GM12874 (cell line): ENCODE measurements around the gene TLR5.
A peak's percentile ranks its signal among the peaks of the same experiment; 100 is the strongest.

ENCODE experiments used
- TF ChIP-seq, protein P1 (sequence below): IDR thresholded peaks from 2 replicates; pipeline ENCODE4 v1.5.1; 2011; ENCODE audit warnings: low read depth, mild to moderate bottlenecking, control low read depth, low read length, moderate library complexity; ENCODE audit not compliant: insufficient read depth

The TLR5 gene

GRCh38 chr1:223088713-223089240 lies 54.3 kb downstream of the TLR5 start:
- TF ChIP-seq, protein P1, sequence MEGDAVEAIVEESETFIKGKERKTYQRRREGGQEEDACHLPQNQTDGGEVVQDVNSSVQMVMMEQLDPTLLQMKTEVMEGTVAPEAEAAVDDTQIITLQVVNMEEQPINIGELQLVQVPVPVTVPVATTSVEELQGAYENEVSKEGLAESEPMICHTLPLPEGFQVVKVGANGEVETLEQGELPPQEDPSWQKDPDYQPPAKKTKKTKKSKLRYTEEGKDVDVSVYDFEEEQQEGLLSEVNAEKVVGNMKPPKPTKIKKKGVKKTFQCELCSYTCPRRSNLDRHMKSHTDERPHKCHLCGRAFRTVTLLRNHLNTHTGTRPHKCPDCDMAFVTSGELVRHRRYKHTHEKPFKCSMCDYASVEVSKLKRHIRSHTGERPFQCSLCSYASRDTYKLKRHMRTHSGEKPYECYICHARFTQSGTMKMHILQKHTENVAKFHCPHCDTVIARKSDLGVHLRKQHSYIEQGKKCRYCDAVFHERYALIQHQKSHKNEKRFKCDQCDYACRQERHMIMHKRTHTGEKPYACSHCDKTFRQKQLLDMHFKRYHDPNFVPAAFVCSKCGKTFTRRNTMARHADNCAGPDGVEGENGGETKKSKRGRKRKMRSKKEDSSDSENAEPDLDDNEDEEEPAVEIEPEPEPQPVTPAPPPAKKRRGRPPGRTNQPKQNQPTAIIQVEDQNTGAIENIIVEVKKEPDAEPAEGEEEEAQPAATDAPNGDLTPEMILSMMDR: no peak

- TF ChIP-seq, protein P1: no peak
Measured at GRCh38 chr1:223087291-223088255, 55.5 kb downstream of the TLR5 start.

GRCh38 chr1:223084464-223084866 lies 58.6 kb downstream of the TLR5 start:
- TF ChIP-seq, protein P1: no peak

DNA sequence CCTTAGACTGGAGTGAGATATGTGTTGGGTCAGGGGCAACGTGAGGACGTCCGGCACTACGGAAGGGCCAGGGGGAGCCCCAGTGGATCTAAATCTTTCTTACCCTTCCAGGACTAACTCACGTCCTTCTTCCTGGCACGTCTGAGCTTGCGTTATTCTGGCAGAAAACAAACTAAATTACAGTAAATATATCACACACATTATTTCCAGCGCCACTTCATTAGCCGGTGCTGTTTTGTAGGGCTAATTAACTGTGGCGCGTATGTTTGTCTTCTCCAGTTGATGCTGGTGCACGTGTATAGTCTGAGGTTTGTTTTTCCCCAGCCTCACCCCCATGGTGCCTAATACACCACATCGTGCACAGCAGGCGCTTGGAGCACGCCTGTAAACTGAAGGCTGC lies 59.2 kb downstream of the TLR5 start:
- TF ChIP-seq, protein P1: no peak

DNA sequence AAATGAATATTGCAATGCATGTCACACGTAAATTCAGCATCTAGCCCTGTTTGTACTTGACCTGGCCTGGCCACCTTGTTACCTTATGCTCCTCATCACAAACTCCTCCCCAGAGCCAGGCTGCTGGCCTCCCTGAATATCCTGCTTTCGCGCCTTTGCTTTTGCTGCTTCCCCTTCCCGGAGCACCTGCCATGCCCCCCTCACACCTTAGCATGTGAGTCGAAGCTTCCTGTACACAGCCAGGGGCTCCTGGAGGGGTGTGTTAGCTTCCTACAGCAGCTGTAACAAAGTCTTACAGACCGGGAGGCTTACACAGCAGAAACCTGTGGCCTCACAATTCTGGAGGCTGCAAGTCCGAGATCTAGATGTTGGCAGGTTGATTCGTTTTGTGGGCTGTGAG lies 60.1 kb downstream of the TLR5 start:
- TF ChIP-seq, protein P1: no peak

DNA sequence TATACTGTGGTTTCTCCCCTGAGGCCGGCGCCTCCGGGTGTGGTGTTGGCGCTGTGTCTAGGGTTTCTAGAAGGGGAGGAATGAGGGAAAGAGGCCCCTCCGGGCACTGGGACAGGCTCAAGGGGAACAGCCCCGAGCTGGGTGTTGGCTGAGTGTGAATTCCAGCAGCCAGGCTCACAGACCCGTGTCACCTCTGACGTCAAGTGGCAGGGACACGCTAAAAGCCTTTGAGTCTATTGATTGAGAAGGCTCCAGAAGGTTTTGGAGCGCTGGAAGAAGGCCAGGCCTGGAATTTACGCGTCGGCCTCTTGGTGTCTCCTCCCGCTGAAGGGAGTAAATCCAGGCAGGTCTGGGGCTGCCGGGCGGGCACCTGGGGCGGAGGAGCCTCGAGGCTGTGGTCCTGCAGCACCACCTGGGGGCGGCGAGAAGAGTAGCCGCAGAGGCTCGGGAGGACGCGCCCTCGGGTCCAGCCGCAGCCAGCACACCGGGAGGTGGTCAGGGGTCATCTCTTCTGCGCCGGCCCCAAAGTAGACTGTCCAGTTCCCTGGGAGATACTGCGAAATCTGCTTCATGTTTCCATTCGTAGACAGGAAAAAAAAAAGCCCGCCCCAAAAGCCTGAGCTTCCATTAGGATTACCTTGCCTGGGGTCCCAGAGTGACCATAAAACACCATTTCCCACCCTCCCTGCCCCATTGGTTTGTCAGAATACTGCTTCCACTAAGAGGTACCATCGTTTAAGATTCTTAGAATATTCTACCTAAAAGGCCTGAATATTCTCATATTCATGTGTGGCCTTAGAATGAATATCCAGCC lies 61.7 kb downstream of the TLR5 start:
- TF ChIP-seq, protein P1: peak; percentile 89

GRCh38 chr1:223079498-223079897 lies 63.5 kb downstream of the TLR5 start:
- TF ChIP-seq, protein P1: no peak
